Hippocampal formation (tissue), 2 donors: Measurements from ENCODE around the gene GALE.
"Not testable (repeated sequence)": the region's sequence is repeated elsewhere in the genome, so short reads cannot be mapped to it uniquely, and the experiment has no call there.

ENCODE experiments used
- DNase-seq, 2 donors: peaks; one replicate each; lab custom pipeline; 2025; lab: John Stamatoyannopoulos, UW

GALE gene

DNA sequence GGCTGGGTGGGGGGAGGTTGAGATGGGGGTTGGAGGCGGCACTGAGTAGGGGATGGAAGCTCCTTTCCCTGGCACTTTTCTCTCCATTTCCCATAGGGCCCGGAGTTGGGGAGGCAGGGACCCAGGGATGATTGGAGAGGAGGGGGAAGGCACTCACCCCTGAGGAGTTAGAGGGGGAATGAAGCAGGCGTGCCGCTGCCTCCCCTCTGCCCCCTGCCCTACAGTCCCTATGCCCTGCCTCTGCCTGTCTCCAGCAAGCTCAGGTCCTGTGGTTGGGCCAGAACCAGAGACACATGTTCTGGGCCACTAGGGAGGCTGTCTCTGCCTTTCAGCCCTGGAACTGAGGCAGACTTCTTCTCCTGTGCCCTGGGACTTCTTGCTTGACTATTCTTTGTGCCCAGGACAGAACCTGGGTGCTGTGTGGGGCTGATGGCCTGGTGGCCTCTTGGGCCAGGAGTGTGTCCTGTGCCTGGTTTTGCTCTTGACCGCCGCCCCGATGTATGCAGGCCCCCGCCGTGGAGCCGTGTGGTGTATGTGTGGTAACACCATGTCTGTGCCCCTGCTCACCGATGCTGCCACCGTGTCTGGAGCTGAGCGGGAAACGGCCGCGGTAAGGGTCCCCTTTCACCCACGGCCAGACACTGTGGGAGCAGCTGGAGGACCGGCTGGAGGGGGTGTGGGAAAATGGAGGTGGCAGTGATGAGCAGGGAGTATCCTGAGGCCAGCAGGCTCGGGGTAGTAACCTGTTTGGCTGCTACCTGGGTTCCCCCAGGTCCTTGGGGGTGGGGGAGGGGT is 8.2 kb downstream of the GALE start:
- DNase-seq, result no peak

GRCh38 chr1:23791516-23792047 is 9.0 kb downstream of the GALE start:
- no peak for DNase-seq

- peak; percentile 91 to 94 for DNase-seq
These were observed 9.6 kb downstream of the GALE start, which contains the start of gene LYPLA2 for GRCh38 chr1:23790696-23791515. LYPLA2 (plus strand) TSS chr1:23791145; CDS start chr1:23792683, 1,538 bp downstream.

GRCh38 chr1:23788695-23789094 is 11.9 kb downstream of the GALE start:
- DNase-seq, result no peak

DNA sequence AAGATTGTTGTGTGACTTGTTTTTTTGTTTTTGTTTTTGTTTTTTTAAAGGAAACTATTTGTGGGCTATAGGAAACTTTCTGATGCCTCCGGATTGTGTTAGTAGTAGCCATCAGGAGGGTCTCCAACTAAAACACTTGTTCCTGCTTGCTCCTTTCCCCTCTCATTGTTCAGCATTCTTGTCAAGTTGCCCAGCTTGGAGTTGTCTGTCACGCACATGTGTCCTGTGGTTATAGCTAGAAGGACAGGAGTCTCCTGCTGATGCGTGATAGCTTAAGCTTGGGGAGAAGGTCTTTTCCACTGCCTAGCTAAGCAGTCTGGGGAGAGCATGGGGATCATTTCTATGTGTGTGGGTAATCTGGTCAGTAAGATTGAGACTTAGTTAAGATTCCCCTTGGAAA is 12.9 kb downstream of the GALE start:
- no peak for DNase-seq

GRCh38 chr1:23784846-23785245 is 15.7 kb downstream of the GALE start:
- no peak for DNase-seq

GRCh38 chr1:23783141-23783540 is 17.4 kb downstream of the GALE start:
- DNase-seq, result not testable (repeated sequence)

GRCh38 chr1:23779826-23780371 is 20.7 kb downstream of the GALE start:
- no peak for DNase-seq

GRCh38 chr1:23777979-23778814 is 22.4 kb downstream of the GALE start, which contains the start of gene PITHD1:
PITHD1 (plus strand) TSS chr1:23778418; CDS start chr1:23778516, 98 bp downstream.
- peak; percentile 69 to 78 for DNase-seq

DNA sequence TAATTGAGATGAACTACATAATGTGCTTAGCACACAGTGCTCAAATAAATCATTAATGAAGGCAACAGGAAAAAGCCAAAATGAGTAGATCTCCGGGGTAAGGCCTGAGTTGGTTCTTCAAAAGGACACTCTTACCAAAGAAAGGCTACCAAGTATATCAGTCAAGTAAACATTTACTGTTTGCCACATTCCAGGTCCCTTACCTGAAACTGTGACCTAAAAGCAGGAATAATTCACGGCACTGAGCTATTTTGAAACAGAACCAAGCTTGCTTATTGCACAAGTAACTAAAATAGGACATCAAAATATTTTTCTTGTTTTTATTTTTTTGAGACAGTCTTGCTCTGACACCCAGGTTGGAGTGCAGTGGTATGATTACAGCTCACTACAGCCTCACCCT is 24.3 kb downstream of the GALE start:
- DNase-seq, result no peak

- no peak for DNase-seq
These were observed 26.2 kb downstream of the GALE start for GRCh38 chr1:23774174-23774880.

- DNase-seq, result no peak
These were observed 27.7 kb downstream of the GALE start for GRCh38 chr1:23772854-23773242.

GRCh38 chr1:23772049-23772853 is 28.3 kb downstream of the GALE start:
- peak; percentile 39 to 66 for DNase-seq

- no peak for DNase-seq
These were observed 31.8 kb downstream of the GALE start for GRCh38 chr1:23768733-23769132.

- no peak for DNase-seq
These were observed 37.4 kb downstream of the GALE start for GRCh38 chr1:23763041-23763577.

DNA sequence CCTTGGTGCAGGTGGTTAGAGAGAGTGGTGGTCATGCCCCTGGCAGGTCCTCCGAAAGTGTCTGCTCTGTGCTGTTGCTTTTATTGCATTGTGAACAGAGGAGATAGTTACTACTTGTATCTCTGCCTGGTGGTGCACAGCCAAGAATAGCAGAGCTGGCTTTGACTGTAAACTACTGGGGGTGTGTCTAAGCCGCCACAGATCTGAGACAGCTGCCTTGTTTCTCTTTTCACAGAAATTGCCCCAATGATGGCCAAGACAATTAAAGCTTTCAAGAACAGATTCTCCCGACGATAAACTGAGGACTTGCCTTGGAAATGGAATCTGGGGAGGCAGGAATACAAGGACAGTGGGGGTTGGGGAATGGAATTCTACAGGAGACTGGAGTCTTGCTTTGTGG is 41.3 kb downstream of the GALE start:
- peak; percentile 56 to 71 for DNase-seq

- no peak for DNase-seq
These were observed 42.7 kb downstream of the GALE start for GRCh38 chr1:23757812-23758211.

DNA sequence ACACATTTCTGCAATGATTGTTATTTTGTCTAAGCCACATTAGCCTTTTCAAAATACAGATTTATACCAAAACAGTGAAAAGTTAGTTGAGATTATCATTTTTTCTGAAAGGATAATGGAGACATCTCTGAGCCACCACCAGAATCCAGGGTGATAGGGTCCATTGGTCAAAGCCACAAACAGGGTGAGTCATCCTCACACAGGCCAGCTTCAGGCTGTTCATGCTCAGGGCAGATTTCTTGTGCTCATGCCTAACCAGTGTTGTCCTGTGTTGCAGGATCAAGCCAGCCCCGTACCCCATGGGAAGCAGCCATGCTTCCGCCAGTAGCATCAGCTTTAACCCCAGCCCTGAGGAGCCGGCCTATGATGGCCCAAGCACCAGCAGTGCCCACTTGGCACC is 43.9 kb downstream of the GALE start:
- DNase-seq, result no peak

GRCh38 chr1:23752909-23753308 is 47.6 kb downstream of the GALE start:
- DNase-seq, result no peak

- no peak for DNase-seq
These were observed 48.7 kb downstream of the GALE start for GRCh38 chr1:23751815-23752200.
